HG02870 (cell line): ENCODE measurements around the gene MTFP1.
"Not testable (repeated sequence)": the region's sequence is repeated elsewhere in the genome, so short reads cannot be mapped to it uniquely, and the experiment has no call there.

Experiments used
- ATAC-seq: cut with Tn5 transposase; IDR thresholded peaks from one replicate; pipeline ENCODE4 v1.9.1; 2021; ENCODE audit warnings: mild to moderate bottlenecking, moderate library complexity; ENCODE audit not compliant: unreplicated experiment

Gene MTFP1

DNA sequence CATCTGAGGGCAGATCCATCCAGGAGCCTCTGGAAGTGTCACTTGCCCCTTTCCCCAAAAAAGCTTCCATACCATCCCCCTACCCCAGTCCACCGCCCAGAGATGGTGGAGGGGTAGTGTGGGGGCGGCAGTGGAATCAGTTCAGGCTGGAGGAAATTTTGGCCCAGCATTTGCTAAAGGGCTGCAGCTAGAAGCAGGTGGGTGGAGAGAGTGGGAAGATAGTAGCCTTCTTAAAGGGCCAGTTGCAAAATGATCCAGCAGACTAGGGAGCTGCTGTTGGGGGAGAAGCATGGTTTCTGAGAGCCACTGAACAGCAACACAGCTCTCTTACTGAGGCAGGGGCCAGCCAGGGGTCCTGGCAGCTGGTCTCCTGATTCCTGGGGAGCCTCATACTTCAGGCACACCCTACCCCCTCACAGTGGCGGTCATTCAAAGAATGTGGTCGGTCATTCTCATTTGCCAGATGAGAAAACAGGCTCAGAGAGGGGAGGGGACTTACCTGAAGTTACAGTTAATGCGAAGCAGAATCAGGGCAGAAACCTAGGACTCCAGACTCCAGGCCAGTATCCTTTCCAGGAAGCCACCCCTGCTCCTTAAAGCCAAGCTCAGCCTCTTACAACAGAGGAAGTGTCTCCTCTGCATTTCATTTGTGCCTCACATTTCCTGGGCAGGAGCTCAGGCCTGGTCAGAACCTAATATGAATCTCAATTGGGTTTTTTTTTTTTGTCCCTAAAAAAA is 23.4 kb upstream of the MTFP1 start:
- ATAC-seq = no peak

- ATAC-seq = not testable (repeated sequence)
These were observed 22.8 kb upstream of the MTFP1 start for GRCh38 chr22:30402766-30403104.

- no peak for ATAC-seq
These were observed 21.3 kb upstream of the MTFP1 start for GRCh38 chr22:30404307-30404706.

DNA sequence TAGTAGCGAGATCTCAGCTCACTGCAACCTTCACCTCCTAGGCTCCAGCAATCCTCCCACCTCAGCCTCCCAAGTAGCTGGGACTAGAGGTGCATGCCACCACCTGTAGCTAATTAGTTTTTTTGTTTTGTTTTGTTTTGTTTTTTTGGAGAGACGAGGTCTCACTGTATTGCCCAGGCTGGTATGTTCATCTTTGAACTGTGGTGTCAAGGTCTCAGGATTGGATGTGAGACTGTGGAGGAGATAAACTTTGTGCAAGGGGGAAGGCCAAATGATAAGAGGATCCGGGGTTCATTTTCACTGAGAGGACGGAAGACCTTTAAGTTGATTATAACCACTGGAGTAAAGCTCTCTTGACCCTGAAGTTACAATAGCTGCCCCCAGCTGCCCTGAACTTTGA is 19.8 kb upstream of the MTFP1 start:
- ATAC-seq = no peak

DNA sequence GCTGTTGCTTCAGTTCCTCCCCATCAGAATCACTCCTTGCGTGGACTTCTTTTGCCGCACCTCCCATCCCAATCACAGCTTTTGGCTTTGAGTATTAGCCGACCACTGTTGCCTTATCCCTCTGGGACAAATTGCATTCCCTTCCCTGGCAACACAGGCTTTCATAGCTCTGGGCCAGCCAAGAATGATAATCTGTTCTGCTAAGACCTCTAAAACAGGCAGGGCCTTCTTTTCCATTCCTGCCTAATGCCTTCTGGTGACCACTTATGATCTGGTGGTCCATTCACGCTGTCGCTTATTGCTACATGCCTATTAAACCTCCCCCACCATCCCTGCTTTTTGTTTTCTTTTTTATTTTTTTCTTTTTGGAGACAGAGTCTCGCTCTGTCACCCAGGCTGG is 19.2 kb upstream of the MTFP1 start:
- ATAC-seq = no peak

GRCh38 chr22:30408388-30409102 is 17.0 kb upstream of the MTFP1 start:
- ATAC-seq = no peak

DNA sequence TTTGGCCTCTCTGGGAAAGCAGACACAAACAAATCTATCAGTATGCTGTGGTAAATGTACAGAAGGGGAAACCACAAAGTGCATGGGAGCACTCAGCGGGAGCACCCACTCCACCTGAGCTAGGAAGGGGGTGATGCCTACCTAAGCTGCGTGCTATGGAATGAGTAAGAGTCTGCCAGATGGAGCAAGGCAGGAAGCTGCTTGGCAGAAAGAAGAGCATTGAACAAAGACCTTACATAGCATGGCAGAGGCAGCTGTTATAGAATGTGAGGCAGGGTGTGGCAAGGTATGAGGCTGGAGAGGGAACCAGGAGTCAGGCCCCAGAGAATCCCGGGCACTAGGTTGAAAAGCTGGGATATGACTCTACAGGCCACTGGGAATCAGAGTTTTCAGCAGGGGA is 13.8 kb upstream of the MTFP1 start:
- no peak for ATAC-seq

DNA sequence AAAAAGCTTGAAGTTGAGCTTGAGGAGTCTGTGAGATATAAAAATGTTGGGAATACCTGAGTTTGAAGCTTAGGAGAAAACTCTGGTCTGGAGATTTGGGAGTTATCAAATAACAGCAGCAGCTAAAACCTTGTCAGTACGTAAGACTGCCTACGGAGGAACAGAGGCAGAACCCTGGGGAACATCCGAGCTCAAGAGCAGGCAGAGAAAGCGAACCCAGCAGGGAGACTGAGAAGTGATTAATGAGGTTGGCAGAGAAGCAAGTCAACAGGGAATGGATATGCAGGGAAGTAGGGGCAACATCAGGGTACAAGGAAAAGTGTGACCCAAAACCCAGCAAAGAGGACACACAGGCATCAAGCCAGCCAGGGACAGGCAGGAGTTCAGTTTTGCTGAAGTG is 12.6 kb upstream of the MTFP1 start:
- ATAC-seq = no peak

- ATAC-seq = no peak
These were observed 11.6 kb upstream of the MTFP1 start for GRCh38 chr22:30413745-30414524.

DNA sequence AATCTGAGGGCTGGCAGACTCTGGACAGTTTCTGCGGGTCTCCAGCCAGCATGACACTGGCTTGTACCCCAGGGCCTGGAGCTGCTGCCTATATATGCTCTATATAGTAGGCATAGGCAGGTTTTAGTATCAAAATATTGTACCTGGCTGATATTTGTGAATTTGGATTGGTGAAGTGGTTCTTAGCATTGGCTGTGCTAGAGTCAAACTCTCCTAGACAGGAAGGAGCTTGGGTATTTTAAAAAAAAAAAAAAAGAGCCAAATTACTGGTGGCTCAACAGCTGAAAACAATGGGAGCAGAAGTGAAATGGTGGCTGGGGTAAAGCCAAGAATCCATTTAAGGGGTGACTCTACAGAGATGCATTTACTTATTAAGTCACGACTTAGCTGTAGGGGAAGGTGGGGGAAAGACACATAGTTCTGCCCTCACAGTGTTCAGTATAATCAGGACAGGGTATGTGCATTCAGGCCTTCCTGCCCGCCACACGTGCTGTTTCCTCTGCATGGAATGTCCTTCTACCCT is 11.0 kb upstream of the MTFP1 start:
- no peak for ATAC-seq

DNA sequence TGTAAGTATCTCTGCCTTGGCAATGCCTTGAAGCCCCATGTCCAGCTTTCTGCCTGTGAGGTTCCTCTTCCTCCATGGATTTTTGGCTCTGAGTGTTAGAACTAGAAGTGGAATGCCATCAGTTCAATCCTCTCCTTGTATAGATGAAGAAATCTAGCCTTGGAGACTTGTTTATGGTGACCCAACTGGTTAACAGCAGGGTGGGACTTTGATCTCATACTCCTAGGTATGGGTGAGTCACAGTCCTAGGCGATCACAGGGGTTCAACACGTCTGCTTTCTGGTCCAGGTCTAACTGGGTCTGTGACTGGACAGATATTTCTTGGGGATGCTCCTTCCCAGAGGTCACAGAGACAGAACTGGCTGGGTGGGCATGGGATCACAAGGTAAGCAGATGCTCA is 9.2 kb upstream of the MTFP1 start:
- ATAC-seq = no peak

GRCh38 chr22:30416837-30417236 is 8.7 kb upstream of the MTFP1 start:
- ATAC-seq = no peak

GRCh38 chr22:30420347-30421125 is 5.0 kb upstream of the MTFP1 start:
- ATAC-seq = no peak

DNA sequence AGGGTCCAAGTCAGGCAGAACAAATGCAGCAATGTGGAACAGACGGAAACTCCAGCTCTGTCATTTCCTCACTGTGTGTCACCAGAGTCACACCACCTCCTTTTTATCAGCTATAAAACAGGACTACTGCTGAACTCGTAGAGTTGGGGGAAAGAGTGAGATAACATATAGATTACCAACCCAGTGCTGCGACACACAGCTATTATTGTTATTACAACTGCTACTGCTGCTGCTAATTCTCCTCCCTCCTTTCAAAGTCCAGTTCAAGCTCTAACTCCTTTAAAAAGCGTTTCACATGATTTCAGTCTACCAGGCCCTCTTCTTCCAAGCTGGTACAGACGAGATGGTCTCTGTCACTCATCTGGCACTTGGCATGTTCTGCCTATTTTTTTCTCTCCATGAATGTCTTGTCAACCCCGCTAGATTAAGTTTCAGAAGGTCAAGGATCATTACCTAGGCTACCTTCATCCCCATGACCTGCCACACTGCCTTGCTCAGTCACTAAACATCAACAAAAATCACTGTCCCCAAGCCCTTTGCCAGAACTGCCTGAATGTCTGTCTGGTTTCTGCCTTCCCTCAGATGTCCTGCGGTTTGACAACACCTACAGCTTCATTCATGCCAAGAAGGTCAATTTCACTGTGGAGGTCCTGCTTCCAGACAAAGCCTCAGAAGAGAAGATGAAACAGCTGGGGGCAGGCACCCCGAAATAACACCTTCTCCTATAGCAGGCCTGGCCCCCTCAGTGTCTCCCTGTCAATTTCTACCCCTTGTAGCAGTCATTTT is 3.7 kb upstream of the MTFP1 start:
- ATAC-seq = no peak

- ATAC-seq = no peak
These were observed 2.9 kb upstream of the MTFP1 start for GRCh38 chr22:30422481-30423300.

GRCh38 chr22:30423301-30423958 is 2.1 kb upstream of the MTFP1 start:
- peak; percentile 16 for ATAC-seq

- peak; percentile 85 for ATAC-seq
These were observed 1.5 kb upstream of the MTFP1 start for GRCh38 chr22:30423959-30424533.

GRCh38 chr22:30424534-30425326 is 838 bp upstream of the MTFP1 start:
- no peak for ATAC-seq
